Coronary artery (tissue), 2 donors: Measurements from ENCODE around the gene CCDC138.

ENCODE experiments used
- DNase-seq: peaks from one replicate; pipeline ENCODE4 v3.0.0-alpha.2; 2017; ENCODE audit warnings: low spot score
- H3K27ac ChIP-seq, 2 donors: fragments of 200-600 bp; sonication (generic); one replicate each; pipeline ENCODE4 v1.5.1; 2016 to 2019
- H3K4me3 ChIP-seq: fragments of 200-600 bp; sonication (generic); 2 replicates; pipeline ENCODE4 v1.5.1; 2016; ENCODE audit warnings: mild to moderate bottlenecking, moderate library complexity
- CTCF ChIP-seq: fragments of 200-600 bp; sonication (generic); IDR thresholded peaks from one replicate; pipeline ENCODE4 v1.5.1; 2019; ENCODE audit warnings: antibody characterized with exemption

CCDC138 gene

GRCh38 chr2:108852375-108852774 is 65.8 kb downstream of the CCDC138 start:
- TF ChIP-seq CTCF = no peak
- H3K27ac ChIP-seq = no peak overlapping the region
- no peak overlapping the region for H3K4me3 ChIP-seq
- no peak for DNase-seq

- DNase-seq = no peak
- Histone ChIP-seq H3K4me3 (no peak overlapping the region), H3K27ac (no peak overlapping the region)
- TF ChIP-seq CTCF = no peak
These were observed 66.8 kb downstream of the CCDC138 start for GRCh38 chr2:108853421-108853820.

GRCh38 chr2:108854484-108854883 is 67.9 kb downstream of the CCDC138 start:
- Histone ChIP-seq H3K4me3 (no peak overlapping the region), H3K27ac (no peak overlapping the region)
- DNase-seq = no peak
- TF ChIP-seq CTCF = no peak

GRCh38 chr2:108855194-108855593 is 68.6 kb downstream of the CCDC138 start:
- no peak for DNase-seq
- Histone ChIP-seq H3K4me3 (no peak overlapping the region), H3K27ac (no peak overlapping the region)
- no peak for TF ChIP-seq CTCF

- Histone ChIP-seq H3K27ac (no peak overlapping the region), H3K4me3 (no peak overlapping the region)
- TF ChIP-seq CTCF = no peak
- DNase-seq = no peak
These were observed 72.3 kb downstream of the CCDC138 start for GRCh38 chr2:108858894-108859293.

- H3K4me3 ChIP-seq = no peak overlapping the region
- no peak for DNase-seq
- TF ChIP-seq CTCF = no peak
- H3K27ac ChIP-seq = no peak overlapping the region
These were observed 79.5 kb downstream of the CCDC138 start for GRCh38 chr2:108866041-108866440.

- H3K4me3 ChIP-seq = no peak overlapping the region
- no peak overlapping the region for H3K27ac ChIP-seq
- DNase-seq = no peak
- TF ChIP-seq CTCF = no peak
These were observed 82.3 kb downstream of the CCDC138 start for GRCh38 chr2:108868911-108869310.
